Renal cortex interstitium (tissue), 11 donors: Measurements from ENCODE around the gene LRFN4. TPM values are rescaled to one million over a fixed set of nuclear protein-coding genes. Genes with fewer than 3 reads are reported as not detected.

Source experiments
- DNase-seq, 11 donors: peaks; one replicate each; pipeline ENCODE4 v3.0.0-alpha.2; 2013; ENCODE audit warnings: low read depth in 9 of 11, low spot score in 4 of 11; ENCODE audit errors: extremely low read depth in 1 of 11
- polyA plus RNA-seq, 3 donors: library from polyadenylated mRNA; unstranded; fragments of 120-200 nt; gene quantifications; one replicate each; pipeline ENCODE4 v1.2.1, GENCODE V29; 2013; ENCODE audit not compliant: insufficient read length in 3 of 3

LRFN4 gene
- polyA plus RNA-seq, 3 donors = 10.2 to 27.3 (median 23.3) TPM

GRCh38 chr11:66904561-66904960, 47.7 kb downstream of the LRFN4 start:
- DNase-seq = no peak

- DNase-seq = no peak
These were observed 48.2 kb downstream of the LRFN4 start for GRCh38 chr11:66904981-66905521.

GRCh38 chr11:66905631-66906030, 48.8 kb downstream of the LRFN4 start:
- DNase-seq = no peak

- DNase-seq = no peak
These were observed 49.3 kb downstream of the LRFN4 start for GRCh38 chr11:66906061-66906733.

- DNase-seq = peak in 2 of 11 donors; percentile 19 to 29
These were observed 51.1 kb downstream of the LRFN4 start for GRCh38 chr11:66907751-66908630.

- no peak for DNase-seq
These were observed 52.3 kb downstream of the LRFN4 start for GRCh38 chr11:66909181-66909580.

- no peak for DNase-seq
These were observed 53.2 kb downstream of the LRFN4 start for GRCh38 chr11:66910016-66910415.

Other genes starting within 250 kb of the LRFN4 start
- 100 to 1,000 TPM in 1 of 3 donors, 10 to 100 TPM in 2; 73.3 to 104 (median 79.2) TPM for gene RBM14, start 240.4 kb upstream of the LRFN4 start, polyA plus RNA-seq
- gene RBM4, start 218.4 kb upstream of the LRFN4 start, polyA plus RNA-seq = 100 to 1,000 TPM; 227 to 261 (median 261) TPM
- 10 to 100 TPM; 68.3 to 74.4 (median 68.9) TPM for gene RBM4B, start 179.2 kb upstream of the LRFN4 start, polyA plus RNA-seq
- gene SPTBN2, start 127.8 kb upstream of the LRFN4 start, polyA plus RNA-seq = 10 to 100 TPM; 41.8 to 56.0 (median 54.1) TPM
- gene RCE1, start 13.6 kb upstream of the LRFN4 start, polyA plus RNA-seq = 10 to 100 TPM; 19.0 to 31.2 (median 25.0) TPM
- gene PC, start 101.3 kb downstream of the LRFN4 start, polyA plus RNA-seq = 10 to 100 TPM; 39.6 to 53.8 (median 51.7) TPM
- gene C11orf86, start 118.2 kb downstream of the LRFN4 start, polyA plus RNA-seq = not detected
- under 1 TPM; 0.16 to 0.23 (median 0.20) TPM for gene SYT12, start 166.1 kb downstream of the LRFN4 start, polyA plus RNA-seq
- 10 to 100 TPM in 1 of 3 donors, 1 to 10 TPM in 2; 6.9 to 10.7 (median 7.7) TPM for gene RHOD, start 199.8 kb downstream of the LRFN4 start, polyA plus RNA-seq